OCI-LY3 (cell line): ENCODE data around the gene STMP1.

Experiments
- CTCF ChIP-seq: fragments of 200-600, 300-600 bp; sonication (generic); IDR thresholded peaks from 2 replicates; pipeline ENCODE4 v1.5.1; 2014; ENCODE audit warnings: antibody characterized with exemption, low read length, low read depth
- EZH2phosphoT487 ChIP-seq: fragments of 200-600 bp; shearing (Covaris generic); IDR thresholded peaks from 2 replicates; pipeline ENCODE4 v1.6.1; 2018; ENCODE audit warnings: antibody characterized with exemption, mixed run types, low read depth

GRCh38 chr7:135684699-135685098 is 22.4 kb downstream of the STMP1 start:
- TF ChIP-seq CTCF = no peak
- no peak for TF ChIP-seq EZH2phosphoT487
